PFSK-1 (cell line): ENCODE measurements around the gene ARNT2.

Experiments used
- FOXP2 ChIP-seq: optimal IDR thresholded peaks from 2 replicates; pipeline ENCODE3; 2011; ENCODE audit warnings: borderline replicate concordance, control low read depth, inconsistent platforms; ENCODE audit not compliant: insufficient read depth; ENCODE audit errors: extremely low read length, extremely low read depth
- POLR2AphosphoS5 ChIP-seq: IDR thresholded peaks from 2 replicates; pipeline ENCODE4 v1.6.1; 2012; ENCODE audit warnings: low read depth, mild to moderate bottlenecking, control low read depth, low read length, moderate library complexity
- REST ChIP-seq, 2 experiments: IDR thresholded peaks; 2 replicates each; pipeline versions ENCODE4 v1.6.1 to v1.8.0; 2011 to 2012; ENCODE audit warnings: low read depth in 2 of 2, low read length in 2 of 2, control low read depth in 1 of 2, inconsistent platforms in 1 of 2, mild to moderate bottlenecking in 1 of 2, moderate library complexity in 1 of 2; ENCODE audit not compliant: insufficient read depth in 1 of 2
- SIN3A ChIP-seq: IDR thresholded peaks from 2 replicates; pipeline ENCODE4 v1.6.1; 2012; ENCODE audit warnings: mild to moderate bottlenecking, low read length, moderate library complexity, borderline replicate concordance; ENCODE audit not compliant: insufficient read depth
- TAF1 ChIP-seq: IDR thresholded peaks from 2 replicates; pipeline ENCODE4 v1.6.1; 2012; ENCODE audit warnings: low read length, control low read depth, borderline replicate concordance; ENCODE audit not compliant: insufficient read depth

The ARNT2 gene

GRCh38 chr15:80568876-80569605 lies 164.9 kb downstream of the ARNT2 start:
- no peak for TF ChIP-seq POLR2AphosphoS5
- no peak for TF ChIP-seq FOXP2
- no peak for TF ChIP-seq TAF1
- TF ChIP-seq SIN3A = no peak
- no peak for TF ChIP-seq REST (IDR thresholded peaks at IDR 0.05; ENCODE audit: insufficient read depth in 1 of 2, low read depth in 2 of 2, low read length in 2 of 2)

GRCh38 chr15:80569656-80570055 lies 165.5 kb downstream of the ARNT2 start:
- TF ChIP-seq REST (IDR thresholded peaks at IDR 0.05; ENCODE audit: insufficient read depth in 1 of 2, low read depth in 2 of 2, low read length in 2 of 2) (no peak), SIN3A (no peak), POLR2AphosphoS5 (no peak)

GRCh38 chr15:80570553-80570952 lies 166.4 kb downstream of the ARNT2 start:
- no peak for TF ChIP-seq FOXP2
- TF ChIP-seq REST (IDR thresholded peaks at IDR 0.05; ENCODE audit: insufficient read depth in 1 of 2, low read depth in 2 of 2, low read length in 2 of 2) = no peak
- no peak for TF ChIP-seq SIN3A
- no peak for TF ChIP-seq TAF1
- no peak for TF ChIP-seq POLR2AphosphoS5

- TF ChIP-seq REST (IDR thresholded peaks at IDR 0.05; ENCODE audit: insufficient read depth in 1 of 2, low read depth in 2 of 2, low read length in 2 of 2) (no peak), SIN3A (no peak), POLR2AphosphoS5 (no peak), TAF1 (no peak), FOXP2 (no peak)
Observed at GRCh38 chr15:80572337-80572736, 168.2 kb downstream of the ARNT2 start.

- no peak for TF ChIP-seq REST (IDR thresholded peaks at IDR 0.05; ENCODE audit: insufficient read depth in 1 of 2, low read depth in 2 of 2, low read length in 2 of 2)
- TF ChIP-seq FOXP2 = no peak
Observed at GRCh38 chr15:80573606-80574005, 169.4 kb downstream of the ARNT2 start.
